ENCODE results near the gene TOR2A. TPM values are rescaled to one million over a fixed set of nuclear protein-coding genes. Genes with fewer than 3 reads are reported as not detected.
A peak's percentile ranks its signal among the peaks of the same experiment; 100 is the strongest.

Gene TOR2A
- polyA plus RNA-seq, 1 donor: 11.9 TPM

- DNase-seq: no peak
Observed at GRCh38 chr9:127744398-127745110, 9.5 kb upstream of the TOR2A start.

DNA sequence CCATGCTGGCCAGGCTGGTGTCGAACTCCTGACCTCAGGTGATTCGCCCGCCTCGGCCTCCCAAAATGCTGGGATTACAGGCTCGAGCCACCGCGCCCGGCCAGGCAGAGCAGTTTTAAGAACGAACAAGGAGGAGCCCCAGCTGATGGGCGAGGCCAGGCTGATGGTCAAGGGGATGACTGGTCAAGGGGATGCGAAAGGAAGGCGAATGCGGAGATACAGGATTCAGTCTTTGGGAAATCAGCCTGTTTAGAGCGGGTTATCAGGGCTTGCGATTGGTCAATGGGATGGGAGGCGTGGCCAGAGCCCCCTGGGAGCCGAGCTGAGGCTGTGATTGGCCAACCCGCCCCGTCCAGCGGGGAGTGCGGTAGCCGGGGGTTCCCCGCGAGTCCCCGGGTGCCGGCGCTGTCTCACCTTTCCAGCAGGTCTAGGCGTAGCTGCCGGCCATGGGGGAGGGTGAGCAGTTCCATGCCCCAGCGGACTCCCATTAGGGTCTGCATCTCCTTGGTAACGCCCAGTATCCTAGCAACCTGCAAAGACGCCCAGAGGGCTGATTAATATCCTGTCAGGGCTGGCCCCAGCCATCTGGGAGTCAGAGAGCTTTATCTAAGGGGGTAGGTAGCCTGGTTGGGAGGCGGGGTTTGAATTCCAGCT, 7.5 kb upstream of the TOR2A start:
- peak; percentile 85 for DNase-seq

GRCh38 chr9:127741831-127742434, 6.8 kb upstream of the TOR2A start:
- DNase-seq: peak; percentile 75

DNA sequence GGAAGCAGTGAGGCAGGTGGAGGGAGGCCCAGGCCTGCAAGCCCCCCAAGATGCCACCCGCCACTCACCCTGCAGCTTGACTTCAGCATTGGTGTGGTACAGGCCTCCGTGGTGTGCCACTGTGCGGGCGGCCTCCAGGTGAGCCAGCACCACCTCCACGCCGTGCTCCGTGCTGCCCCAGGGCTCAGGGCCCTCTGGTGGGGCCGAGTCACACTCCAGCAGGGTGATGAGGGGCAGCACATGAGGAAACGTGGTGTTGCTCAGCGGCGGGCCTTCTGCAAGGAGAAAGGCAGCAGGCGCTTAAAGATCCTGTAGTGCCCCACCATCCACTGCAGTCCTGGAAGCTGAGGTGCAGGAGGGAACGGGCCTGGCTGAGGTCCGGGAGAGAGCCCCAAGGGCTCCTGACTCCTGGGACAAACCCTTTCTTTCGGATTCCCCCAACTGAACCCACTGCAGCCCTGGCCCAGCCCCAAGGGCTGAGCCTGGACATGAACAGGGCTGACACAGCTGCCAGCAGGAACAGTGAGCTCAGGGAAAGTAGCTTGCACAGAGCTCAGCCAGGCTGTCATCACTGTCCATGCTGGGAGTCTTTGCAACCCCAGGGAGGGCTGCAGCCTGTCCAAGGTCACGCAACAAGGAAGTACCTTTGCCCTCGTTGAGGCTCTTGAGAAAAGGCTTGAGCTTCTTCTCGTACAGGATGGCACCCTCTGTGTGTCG, 4.7 kb upstream of the TOR2A start:
- DNase-seq: no peak

DNA sequence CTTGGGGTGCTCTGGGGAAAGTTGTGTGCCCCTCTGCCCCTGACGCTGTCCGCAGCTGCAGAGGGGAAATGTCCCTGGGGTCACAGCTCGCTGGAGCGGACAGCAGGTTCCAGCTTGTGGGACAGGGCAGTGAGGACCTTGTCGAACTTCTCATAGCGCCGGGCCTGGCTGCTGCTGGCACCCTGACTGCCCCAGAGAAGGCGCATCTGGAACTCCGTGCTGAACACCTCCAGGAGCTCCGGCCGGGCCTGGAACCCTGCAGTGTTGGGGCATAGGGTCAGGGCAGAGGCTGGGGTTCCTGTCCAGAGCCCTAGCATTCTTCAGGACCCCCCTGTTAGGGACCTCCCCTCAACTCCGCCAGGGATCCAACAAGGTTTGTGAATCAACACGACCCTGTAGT, 3.6 kb upstream of the TOR2A start:
- no peak for DNase-seq

GRCh38 chr9:127735530-127736185, 564 bp upstream of the TOR2A start:
- DNase-seq: no peak

GRCh38 chr9:127734247-127734746, 797 bp downstream of the TOR2A start:
- DNase-seq: no peak

DNA sequence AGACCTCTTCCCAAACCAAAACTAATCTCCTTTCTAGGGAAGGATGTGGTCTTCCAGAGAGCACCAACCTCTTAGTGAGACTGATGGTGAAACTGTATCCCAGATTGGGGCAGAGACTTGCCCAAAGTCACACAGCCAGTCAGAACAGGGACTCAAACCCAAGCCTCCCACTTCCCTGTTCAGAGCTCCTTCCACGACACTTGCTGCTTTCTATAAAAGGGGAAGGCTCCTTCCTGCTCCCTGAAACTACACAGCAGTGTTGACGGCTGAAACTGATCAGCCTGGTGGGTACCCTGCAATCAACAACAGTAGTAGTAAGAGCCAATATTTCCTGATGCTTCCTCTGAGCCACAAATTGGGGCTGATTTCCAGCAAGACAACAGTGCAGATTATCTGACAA, 1.5 kb downstream of the TOR2A start:
- DNase-seq: no peak

DNA sequence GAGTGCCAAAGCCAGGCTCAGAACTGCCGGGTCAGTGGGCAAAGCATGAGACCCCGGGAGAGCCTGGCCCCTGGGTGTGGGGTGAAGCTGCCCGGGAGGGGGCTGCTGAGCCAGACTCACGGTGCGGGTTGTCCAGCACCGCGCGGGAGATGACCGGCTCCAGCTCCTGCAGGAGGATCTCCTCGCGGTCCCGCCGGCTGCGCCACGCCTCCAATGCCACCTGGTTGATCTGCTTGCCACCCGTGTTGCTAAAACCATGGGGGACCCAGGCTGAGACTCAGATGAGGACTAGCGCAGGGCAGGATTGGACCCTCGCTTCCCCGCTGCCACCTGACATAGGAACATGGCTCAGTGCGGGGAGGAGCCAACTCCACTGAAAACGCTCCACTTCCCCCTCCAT, 2.6 kb downstream of the TOR2A start:
- no peak for DNase-seq

DNA sequence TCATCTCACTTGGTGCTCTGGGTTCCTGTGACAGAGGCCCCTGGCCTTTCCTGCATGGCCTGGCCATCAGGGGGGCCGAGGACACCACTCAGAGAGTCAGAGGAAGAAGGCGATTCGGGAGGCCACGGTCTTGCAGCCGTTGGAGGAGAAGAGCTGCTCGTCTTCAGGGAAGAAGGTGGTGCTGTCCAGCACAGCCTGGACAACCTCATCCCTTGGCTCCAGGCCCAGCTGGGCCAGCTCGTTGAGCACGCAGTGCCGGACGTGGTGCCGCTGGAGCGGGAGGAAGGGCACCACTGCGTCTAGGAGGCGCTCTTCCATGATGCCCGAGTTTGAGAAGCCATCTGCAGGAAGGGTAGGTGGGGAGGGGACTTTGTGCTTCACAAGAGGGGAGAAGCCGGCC, 3.2 kb downstream of the TOR2A start:
- no peak for DNase-seq

DNA sequence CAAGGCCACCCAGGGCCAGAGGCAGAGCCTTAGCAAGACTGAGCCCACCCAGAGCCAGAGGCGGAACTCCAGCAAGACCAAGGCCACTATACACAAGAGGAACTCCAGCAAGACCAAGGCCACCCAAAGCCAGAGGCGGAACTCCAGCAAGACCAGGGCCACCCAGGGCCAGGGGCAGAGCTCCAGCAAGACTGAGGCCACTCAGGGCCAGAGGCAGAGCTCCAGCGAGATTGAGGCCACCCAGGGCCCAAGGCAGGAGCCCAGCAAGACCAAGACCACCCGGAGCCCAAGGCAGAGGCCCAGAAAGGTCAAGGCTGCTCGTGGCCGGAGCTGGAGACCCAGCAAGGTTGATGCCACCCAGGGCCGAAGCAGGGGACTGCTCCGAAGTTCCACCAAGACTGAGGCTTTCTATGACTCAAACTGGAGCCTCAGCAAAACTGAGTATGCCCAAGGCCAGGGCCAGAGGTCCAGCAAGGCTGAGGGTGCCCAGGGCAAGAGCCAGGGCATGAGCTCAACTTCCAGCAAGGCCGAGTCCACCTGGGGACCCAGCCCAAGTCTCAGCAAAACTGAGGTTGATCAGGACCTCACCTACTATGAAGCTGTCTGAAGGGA, 4.2 kb downstream of the TOR2A start:
- DNase-seq: no peak

- DNase-seq: no peak
Observed at GRCh38 chr9:127730262-127730661, 4.8 kb downstream of the TOR2A start.

GRCh38 chr9:127729522-127730256, 5.4 kb downstream of the TOR2A start:
- no peak for DNase-seq

DNA sequence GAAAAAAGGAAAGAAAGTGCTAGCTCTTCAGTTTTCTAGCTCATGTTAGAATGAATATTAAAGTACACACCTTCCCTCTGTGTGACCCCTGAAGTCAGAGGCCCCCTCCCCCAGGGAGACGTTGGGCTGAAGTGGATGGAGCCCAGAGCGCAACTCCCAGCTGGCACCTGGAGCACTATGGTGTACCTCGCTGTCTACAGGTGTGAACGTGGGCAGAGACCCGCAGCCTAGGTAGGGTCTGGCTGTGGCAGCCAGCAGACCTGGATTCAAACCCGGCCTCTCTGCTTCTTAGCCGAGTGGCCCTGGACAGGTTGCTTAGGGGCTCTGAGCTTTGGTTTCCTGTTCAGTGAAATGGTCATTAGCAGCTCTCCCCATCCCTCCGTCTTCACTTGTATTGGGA, 6.3 kb downstream of the TOR2A start:
- DNase-seq: no peak

DNA sequence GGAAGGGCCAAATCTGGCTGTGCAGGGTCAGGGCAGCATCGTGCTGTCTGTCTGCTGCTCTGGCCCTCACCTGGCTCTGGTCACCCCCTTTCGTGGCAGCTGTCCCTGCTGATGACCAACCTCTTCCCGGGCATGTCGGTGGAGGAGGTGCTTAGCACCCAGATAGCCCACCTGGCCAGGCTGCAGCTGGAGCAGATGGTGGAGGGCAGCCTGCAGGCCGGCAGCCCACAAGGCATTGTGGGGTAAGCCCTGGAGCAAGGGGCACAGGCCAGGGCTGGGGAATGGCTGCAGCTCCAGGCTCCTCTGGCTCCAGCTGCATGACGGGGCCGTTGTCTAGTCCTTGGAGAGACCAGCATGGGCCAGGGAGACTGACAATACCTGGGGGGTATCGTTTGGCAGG, 8.2 kb downstream of the TOR2A start:
- DNase-seq: no peak

DNA sequence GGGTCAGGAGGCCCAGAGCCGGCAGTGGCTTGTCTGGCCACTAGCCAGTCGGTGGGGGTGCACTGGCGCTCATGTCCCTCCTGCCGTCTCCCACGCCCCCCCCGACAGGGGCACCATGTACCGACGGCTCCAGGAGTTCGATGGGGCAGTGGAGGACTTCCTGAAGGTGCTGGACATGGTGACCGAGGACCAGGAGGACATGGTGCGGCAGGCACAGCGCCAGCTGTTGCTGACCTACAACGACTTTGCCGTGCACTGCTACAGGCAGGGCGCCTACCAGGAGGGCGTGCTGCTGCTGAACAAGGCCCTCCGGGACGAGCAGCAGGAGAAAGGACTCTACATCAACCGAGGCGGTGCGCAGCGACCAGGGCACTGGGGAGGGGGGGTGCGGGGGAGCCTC, 11.1 kb downstream of the TOR2A start:
- no peak for DNase-seq

GRCh38 chr9:127723444-127723843, 11.7 kb downstream of the TOR2A start:
- DNase-seq: no peak

DNA sequence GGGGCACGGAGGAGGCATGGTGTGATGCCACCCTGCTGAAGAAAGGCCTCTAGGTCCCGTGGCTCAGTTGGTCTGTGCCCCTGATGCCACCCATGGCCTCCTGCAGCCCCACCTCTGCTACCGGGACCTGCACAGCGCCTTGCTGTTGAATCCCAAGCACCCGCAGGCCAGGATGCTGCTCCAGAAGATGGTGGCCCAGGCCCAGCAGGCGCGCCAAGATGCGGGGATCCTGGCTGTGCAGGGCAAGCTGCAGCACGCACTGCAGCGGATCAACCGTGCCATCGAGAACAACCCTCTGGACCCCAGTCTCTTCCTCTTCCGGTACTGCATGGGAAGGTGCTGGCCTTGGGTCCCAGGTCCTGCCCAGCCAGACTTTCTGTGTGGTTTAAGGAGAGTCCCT, 12.1 kb downstream of the TOR2A start:
- DNase-seq: no peak

DNA sequence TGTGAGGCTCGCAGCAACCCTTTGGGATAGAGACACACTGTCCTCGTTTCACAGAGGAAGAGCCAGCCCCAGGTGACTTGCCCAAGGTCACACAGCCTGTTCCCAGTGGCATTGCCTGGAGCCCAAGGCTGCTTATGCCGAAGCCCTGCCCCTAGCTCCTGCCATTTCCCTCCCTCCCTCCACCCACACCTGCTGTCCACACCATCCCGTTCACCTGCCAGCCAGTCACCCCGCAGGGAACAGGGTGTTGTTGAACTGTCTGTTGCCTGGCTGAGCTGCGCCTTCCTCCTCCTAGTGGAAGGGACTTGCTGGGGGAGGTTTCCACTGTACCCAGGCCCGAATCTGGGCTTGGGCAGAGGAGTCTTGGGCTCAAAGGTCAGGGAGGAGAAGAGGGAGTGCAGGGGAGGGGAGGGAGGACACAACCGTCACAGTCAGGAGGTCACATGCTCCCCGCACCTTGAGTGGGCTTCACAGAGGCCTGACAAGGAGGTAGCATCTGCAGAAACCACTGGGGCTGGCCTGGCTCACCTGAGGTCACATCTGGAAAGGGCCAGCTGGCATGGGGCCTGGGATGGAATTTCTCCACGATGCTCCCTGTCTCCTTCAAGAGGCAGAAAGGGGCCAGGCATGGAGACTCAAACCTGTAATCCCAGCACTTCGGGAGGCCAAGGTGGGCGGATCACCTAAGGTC, 12.9 kb downstream of the TOR2A start:
- no peak for DNase-seq

DNA sequence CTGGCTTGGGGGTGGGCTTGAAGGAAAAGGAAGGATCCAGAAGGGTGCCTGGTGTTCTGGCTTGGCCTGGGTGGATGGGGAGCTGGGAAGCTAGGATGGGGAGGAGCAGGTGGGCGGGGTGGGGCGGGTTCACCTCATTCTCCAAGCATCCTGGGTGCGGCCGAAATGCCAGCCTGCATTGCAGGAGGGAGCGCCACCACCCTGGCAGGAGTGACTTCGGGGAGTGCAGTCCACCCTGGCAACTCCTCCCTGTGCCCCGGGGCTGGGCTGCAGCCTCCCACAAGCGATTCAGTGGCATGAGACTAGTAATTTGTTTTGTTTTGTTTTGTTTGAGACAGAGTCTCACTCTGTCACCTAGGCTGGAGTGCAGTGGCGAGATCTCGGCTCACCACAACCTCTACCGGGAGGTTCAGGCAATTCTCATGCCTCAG, 13.7 kb downstream of the TOR2A start:
- DNase-seq: no peak

- DNase-seq: no peak
Observed at GRCh38 chr9:127720865-127721227, 14.2 kb downstream of the TOR2A start.

Data from left kidney (tissue), 2 donors.